Caco-2 (cell line): ENCODE data around the gene PTPRN. TPM values are rescaled to one million over a fixed set of nuclear protein-coding genes. Genes with fewer than 3 reads are reported as not detected.

Experiments used
- BruUV-seq: library from RNA; stranded (reverse); fragments of 400-500 nt; replicated peaks from 2 replicates; lab custom pipeline; 2021; lab: Mats Ljungman, UMichigan
- CTCF ChIA-PET: fragments of 300-600 bp; sonication (Branson Sonifier 250); formaldehyde crosslinking; loops from one replicate; lab custom pipeline; 2022; ENCODE audit warnings: antibody characterized with exemption; lab: Charles Lee
- POLR2A ChIA-PET: fragments of 300-600 bp; sonication (Branson Sonifier 250); formaldehyde crosslinking; loops from one replicate; lab custom pipeline; 2022; ENCODE audit warnings: antibody characterized with exemption; lab: Charles Lee
- DNase-seq, 2 experiments: peaks; one replicate each; pipeline versions ENCODE4 v3.0.0 to v3.0.0-alpha.2; 2020 to 2022
- H3K27me3 ChIP-seq: replicated peaks from 2 replicates; pipeline ENCODE4 v1.6.0; 2011; ENCODE audit warnings: low read length; ENCODE audit not compliant: control insufficient read depth, insufficient read depth
- H3K36me3 ChIP-seq: 2 replicates; pipeline ENCODE4 v1.5.1; 2011; ENCODE audit warnings: low read length; ENCODE audit not compliant: control insufficient read depth, insufficient read depth
- H3K4me1 ChIP-seq: fragments of 250-450 bp; sonication (Bioruptor Pico); 2 replicates; pipeline ENCODE4 v1.5.1; 2020; ENCODE audit warnings: mild to moderate bottlenecking
- H3K4me3 ChIP-seq: 2 replicates; pipeline ENCODE4 v1.5.1; 2011; ENCODE audit warnings: low read depth, mild to moderate bottlenecking, control low read depth, low read length
- H3K9me3 ChIP-seq: fragments of 250-450 bp; sonication (Bioruptor Pico); 2 replicates; pipeline ENCODE4 v1.5.1; 2020; ENCODE audit warnings: mild to moderate bottlenecking, moderate library complexity
- H3K27ac Mint-ChIP-seq: one replicate; pipeline ENCODE4 v1.8.0; 2022; ENCODE audit warnings: mixed read lengths; ENCODE audit not compliant: unreplicated experiment
- H3K27me3 Mint-ChIP-seq: one replicate; pipeline ENCODE4 v1.8.0; 2022; ENCODE audit warnings: mixed read lengths; ENCODE audit not compliant: insufficient read depth, unreplicated experiment
- H3K36me3 Mint-ChIP-seq: one replicate; pipeline ENCODE4 v1.8.0; 2022; ENCODE audit warnings: mild to moderate bottlenecking, mixed read lengths; ENCODE audit not compliant: insufficient read depth, unreplicated experiment
- H3K4me1 Mint-ChIP-seq: one replicate; pipeline ENCODE4 v1.8.0; 2022; ENCODE audit warnings: low read depth, mixed read lengths; ENCODE audit not compliant: unreplicated experiment
- H3K4me3 Mint-ChIP-seq: one replicate; pipeline ENCODE4 v1.8.0; 2022; ENCODE audit warnings: mild to moderate bottlenecking, moderate library complexity, mixed read lengths; ENCODE audit not compliant: unreplicated experiment
- H3K9me3 Mint-ChIP-seq: one replicate; pipeline ENCODE4 v1.8.0; 2022; ENCODE audit warnings: mixed read lengths; ENCODE audit not compliant: unreplicated experiment
- CTCF ChIP-seq, 2 experiments: fragments of 200-600 bp in 1 of 2; IDR thresholded peaks; 1 replicate in 1 of 2; 2 replicates in 1 of 2; pipeline versions ENCODE4 v1.5.1 to v1.8.0; 2011 to 2022; ENCODE audit warnings: antibody characterized with exemption in 1 of 2, control low read depth in 1 of 2, inconsistent platforms in 1 of 2, low read depth in 1 of 2, low read length in 1 of 2, mild to moderate bottlenecking in 1 of 2, moderate library complexity in 1 of 2; ENCODE audit not compliant: insufficient read depth in 1 of 2, severe bottlenecking in 1 of 2, unreplicated experiment in 1 of 2
- intact Hi-C: fragments of 100-400 bp; cut with micrococcal nuclease; formaldehyde crosslinking; loops from one replicate; pipeline ENCODE4 v1.10.0; 2022; ENCODE audit not compliant: unreplicated experiment
- total RNA-seq: library from RNA; stranded (reverse); gene quantifications from 2 replicates; pipeline ENCODE4 v1.2.3, GENCODE V29; 2022

The PTPRN gene
- total RNA-seq, 1 experiment from 2014 or later: not detected

DNA sequence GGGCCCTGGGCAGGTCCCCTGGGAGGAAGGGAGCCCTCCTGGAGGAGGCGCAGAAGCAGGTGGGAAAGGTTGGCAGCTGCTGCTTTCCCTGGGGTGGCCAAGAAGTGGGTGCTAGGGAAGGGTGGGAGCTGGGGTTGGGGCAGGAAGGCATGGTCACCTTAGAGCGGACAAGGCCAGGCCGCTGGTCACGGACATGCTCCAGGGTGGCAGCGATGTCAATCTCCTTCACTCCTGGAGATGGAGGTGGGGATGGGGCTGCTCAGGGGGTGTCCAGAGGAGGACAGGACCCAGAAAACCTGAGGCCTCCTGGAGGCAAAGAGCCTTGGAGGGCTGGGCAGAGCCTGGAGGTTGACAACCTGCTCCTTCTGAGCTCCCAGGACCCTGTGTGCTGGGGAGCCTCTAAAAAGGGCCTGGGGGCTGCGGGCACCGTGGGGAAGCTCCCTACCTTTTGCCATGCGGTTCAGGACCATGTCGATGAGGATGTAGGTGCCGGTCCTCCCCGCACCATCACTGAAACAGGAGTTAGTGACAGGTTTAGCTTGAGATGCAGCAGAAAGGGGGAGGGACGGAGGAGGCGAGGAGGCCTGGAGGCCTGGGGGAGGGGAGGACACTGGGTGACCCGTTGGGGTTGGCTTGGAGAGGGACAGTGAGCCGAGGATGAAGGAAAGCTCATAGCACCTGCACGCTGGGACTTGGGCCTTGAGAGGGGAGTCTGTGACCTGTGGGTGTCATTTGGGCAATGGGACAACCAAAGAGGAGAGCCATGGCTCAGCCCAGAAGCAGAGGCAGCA lies 18.6 kb downstream of the PTPRN start:
- Mint-ChIP-seq H3K4me3 (no peak overlapping the region), H3K27me3 (no peaks in the 10 kb centered on the region), H3K27ac (no peak overlapping the region), H3K36me3 (peaks cover 17% of the 10 kb centered on the region), H3K9me3 (no peaks in the 10 kb centered on the region), H3K4me1 (no peaks in the 10 kb centered on the region)
- POLR2A ChIA-PET: no interaction called here
- H3K9me3 ChIP-seq: no peaks in the 10 kb centered on the region
- no peaks in the 10 kb centered on the region for H3K36me3 ChIP-seq
- H3K4me1 ChIP-seq: 0 out of 2 replicates have a peak, but pooled peaks cover 4% of the 10 kb centered on the region
- no peak for DNase-seq
- no peaks in the 10 kb centered on the region for H3K27me3 ChIP-seq
- intact Hi-C loops: no loop called here
- TF ChIP-seq CTCF (IDR thresholded peaks at IDR 0.05; ENCODE audit: insufficient read depth in 1 of 2, low read depth in 1 of 2, low read length in 1 of 2, severe bottlenecking in 1 of 2, unreplicated experiment in 1 of 2): no peak
- CTCF ChIA-PET: interaction anchor here (0.6 kb wide), 1 partner anchor 247 kb away, joined by 5 read pairs; no protein-coding TSS in a partner anchor
- no peak overlapping the region for H3K4me3 ChIP-seq
- no TSS peak for BruUV-seq

DNA sequence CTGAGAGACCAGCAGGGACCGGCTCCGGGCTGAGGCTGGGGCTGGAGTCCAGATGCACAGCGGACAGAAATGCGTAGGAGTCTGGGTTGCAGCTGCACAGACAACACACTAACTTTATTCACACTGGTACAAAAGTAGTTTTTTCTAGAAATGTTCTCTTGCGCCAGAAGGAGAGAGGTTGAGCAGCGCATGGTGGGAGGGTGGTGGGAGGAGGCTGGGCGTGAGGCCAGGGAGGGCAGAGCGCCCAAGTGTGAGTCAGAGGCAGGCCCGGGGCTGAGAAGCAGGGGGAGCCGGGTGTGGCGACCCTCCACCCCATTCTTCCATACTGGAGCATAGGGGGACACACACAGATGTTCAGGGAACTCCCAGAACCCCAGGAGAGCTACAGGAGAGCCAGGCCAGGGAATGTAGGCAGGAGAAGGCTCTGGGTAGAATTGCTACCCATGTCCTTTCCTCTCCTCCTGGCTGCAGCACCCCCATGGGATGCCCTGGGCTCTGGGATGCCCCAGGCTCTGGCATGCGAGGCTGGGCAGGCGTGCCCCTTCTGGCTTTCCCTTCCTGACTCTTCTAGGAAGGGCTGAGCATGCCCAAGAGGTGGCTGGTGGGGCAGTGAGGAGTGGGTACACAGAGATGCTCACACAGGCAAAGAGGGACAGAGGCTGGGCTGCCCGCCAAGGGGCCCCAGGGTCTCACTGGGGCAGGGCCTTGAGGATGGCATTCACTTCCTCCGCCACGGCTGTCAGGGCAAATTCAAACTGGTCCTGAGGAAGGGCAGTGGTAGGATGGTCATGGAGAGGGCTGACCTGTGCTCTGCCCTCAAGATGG lies 19.5 kb downstream of the PTPRN start:
- Mint-ChIP-seq H3K27me3 (no peaks in the 10 kb centered on the region), H3K27ac (no peak overlapping the region), H3K9me3 (no peaks in the 10 kb centered on the region), H3K4me1 (no peaks in the 10 kb centered on the region), H3K4me3 (no peak overlapping the region), H3K36me3 (peaks cover 12% of the 10 kb centered on the region)
- intact Hi-C loops: no loop called here
- Histone ChIP-seq H3K9me3 (no peaks in the 10 kb centered on the region), H3K4me3 (no peak overlapping the region), H3K36me3 (no peaks in the 10 kb centered on the region; the same call in 1 of the 2 replicates), H3K4me1 (no peaks in the 10 kb centered on the region), H3K27me3 (no peaks in the 10 kb centered on the region)
- ChIA-PET POLR2A (no interaction called here), CTCF (no interaction called here)
- TF ChIP-seq CTCF (IDR thresholded peaks at IDR 0.05; ENCODE audit: insufficient read depth in 1 of 2, low read depth in 1 of 2, low read length in 1 of 2, severe bottlenecking in 1 of 2, unreplicated experiment in 1 of 2): no peak
- DNase-seq: no peak
- BruUV-seq: no TSS peak

DNA sequence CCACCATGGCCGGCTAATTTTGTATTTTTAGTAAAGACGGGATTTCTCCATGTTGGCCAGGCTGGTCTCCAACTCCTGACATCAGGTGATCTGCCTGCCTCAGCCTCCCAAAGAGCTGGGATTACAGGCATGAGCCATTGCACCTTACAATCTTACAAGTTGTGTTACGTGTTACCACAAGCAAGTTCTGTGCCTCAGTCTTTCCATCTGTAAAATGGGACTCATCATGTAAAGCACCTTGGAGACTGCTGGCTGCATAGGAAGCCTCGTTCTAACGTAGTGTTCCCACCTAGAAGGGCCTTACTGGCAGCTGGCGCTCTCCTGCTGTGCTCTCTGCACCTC lies 20.0 kb downstream of the PTPRN start:
- POLR2A ChIA-PET: interaction anchor here (0.7 kb wide), 1 partner anchor 314 kb away, joined by 12 read pairs; no protein-coding TSS in a partner anchor

More for the DNA sequence above, 20.0 kb downstream of the PTPRN start:
- H3K4me3 Mint-ChIP-seq: no peak overlapping the region
- no peaks in the 10 kb centered on the region for H3K4me1 ChIP-seq
- no peaks in the 10 kb centered on the region for H3K9me3 Mint-ChIP-seq
- CTCF ChIA-PET: no interaction called here
- no peaks in the 10 kb centered on the region; the same call in 1 of the 2 replicates for H3K36me3 ChIP-seq
- H3K4me1 Mint-ChIP-seq: no peaks in the 10 kb centered on the region
- no peaks in the 10 kb centered on the region for H3K27me3 Mint-ChIP-seq
- TF ChIP-seq CTCF (IDR thresholded peaks at IDR 0.05; ENCODE audit: insufficient read depth in 1 of 2, low read depth in 1 of 2, low read length in 1 of 2, severe bottlenecking in 1 of 2, unreplicated experiment in 1 of 2): no peak
- no peak overlapping the region for H3K27ac Mint-ChIP-seq
- no peak overlapping the region for H3K4me3 ChIP-seq
- BruUV-seq: no TSS peak
- peaks cover 12% of the 10 kb centered on the region for H3K36me3 Mint-ChIP-seq
- DNase-seq: no peak
- intact Hi-C loops: no loop called here
- no peaks in the 10 kb centered on the region for H3K27me3 ChIP-seq
- no peaks in the 10 kb centered on the region for H3K9me3 ChIP-seq
